ENCODE results near the gene IRAK2. TPM values are rescaled to one million over a fixed set of nuclear protein-coding genes. Genes with fewer than 3 reads are reported as not detected.

IRAK2 gene
- total RNA-seq, 1 donor from 2014 or later = 2.0 TPM

DNA sequence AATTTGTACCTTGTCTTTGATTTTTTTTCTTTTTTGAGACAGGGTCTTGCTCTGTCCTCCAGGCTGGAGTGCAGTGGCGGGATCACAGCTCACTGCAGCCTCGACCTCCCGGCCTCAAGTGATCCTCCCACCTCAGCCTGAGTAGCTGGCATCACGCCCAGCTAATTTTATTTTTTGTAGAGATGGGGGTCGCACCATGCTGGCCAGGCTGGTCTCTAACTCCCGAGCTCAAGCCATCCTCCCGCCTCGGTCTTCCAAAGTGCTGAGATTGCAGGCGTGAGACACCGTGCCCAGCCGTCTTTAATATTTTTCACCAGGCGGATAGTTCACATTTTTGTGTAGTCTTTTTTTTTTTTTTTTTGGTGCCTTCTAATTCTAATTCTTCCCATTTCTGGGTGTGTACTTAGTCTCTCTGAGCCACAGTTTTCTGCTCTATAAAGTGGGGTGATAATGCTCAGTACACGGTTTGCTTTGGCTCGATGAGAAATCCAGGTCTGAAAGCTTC is 83.0 kb downstream of the IRAK2 start:
- H3K4me3 Mint-ChIP-seq (ENCODE audit: unreplicated experiment) = peak overlapping the region; percentile 81
- peaks cover 10% of the 10 kb centered on the region for H3K9me3 Mint-ChIP-seq (ENCODE audit: unreplicated experiment)
- Histone ChIP-seq H3K4me2 (ENCODE audit: low read length) (peak overlapping the region; percentile 92), H3K27ac (ENCODE audit: low read depth, low read length) (peak overlapping the region; percentile 19), H3K79me2 (ENCODE audit: insufficient read depth, low read length) (peaks cover 46% of the 10 kb centered on the region), H3K27me3 (ENCODE audit: insufficient read depth, low read length) (no peaks in the 10 kb centered on the region), H3K36me3 (ENCODE audit: insufficient read depth, low read length) (no peaks in the 10 kb centered on the region), H3K9me3 (ENCODE audit: insufficient read depth, low read depth, low read length) (peaks cover 4% of the 10 kb centered on the region), H3K9ac (ENCODE audit: low read length) (peak overlapping the region; percentile 86), H3K4me1 (ENCODE audit: insufficient read depth, low read length) (peaks cover 25% of the 10 kb centered on the region), H4K20me1 (ENCODE audit: insufficient read depth, low read length) (peaks cover 29% of the 10 kb centered on the region), H2AFZ (ENCODE audit: low read depth, low read length) (peak overlapping the region; percentile 75), H3K4me3 (ENCODE audit: insufficient read depth, low read depth, low read length) (peak overlapping the region; percentile 81)
- FAIRE-seq (no peak), DNase-seq (ENCODE audit: low read depth) (no peak)
- TF ChIP-seq, protein P1, sequence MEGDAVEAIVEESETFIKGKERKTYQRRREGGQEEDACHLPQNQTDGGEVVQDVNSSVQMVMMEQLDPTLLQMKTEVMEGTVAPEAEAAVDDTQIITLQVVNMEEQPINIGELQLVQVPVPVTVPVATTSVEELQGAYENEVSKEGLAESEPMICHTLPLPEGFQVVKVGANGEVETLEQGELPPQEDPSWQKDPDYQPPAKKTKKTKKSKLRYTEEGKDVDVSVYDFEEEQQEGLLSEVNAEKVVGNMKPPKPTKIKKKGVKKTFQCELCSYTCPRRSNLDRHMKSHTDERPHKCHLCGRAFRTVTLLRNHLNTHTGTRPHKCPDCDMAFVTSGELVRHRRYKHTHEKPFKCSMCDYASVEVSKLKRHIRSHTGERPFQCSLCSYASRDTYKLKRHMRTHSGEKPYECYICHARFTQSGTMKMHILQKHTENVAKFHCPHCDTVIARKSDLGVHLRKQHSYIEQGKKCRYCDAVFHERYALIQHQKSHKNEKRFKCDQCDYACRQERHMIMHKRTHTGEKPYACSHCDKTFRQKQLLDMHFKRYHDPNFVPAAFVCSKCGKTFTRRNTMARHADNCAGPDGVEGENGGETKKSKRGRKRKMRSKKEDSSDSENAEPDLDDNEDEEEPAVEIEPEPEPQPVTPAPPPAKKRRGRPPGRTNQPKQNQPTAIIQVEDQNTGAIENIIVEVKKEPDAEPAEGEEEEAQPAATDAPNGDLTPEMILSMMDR (IDR thresholded peaks at IDR 0.05; ENCODE audit: insufficient read depth, low read depth, low read length) = no peak
- TF ChIP-seq EZH2 (IDR thresholded peaks at IDR 0.05; ENCODE audit: insufficient read depth, low read length) = no peak
- peaks cover 19% of the 10 kb centered on the region for H3K4me1 Mint-ChIP-seq (ENCODE audit: low read depth, unreplicated experiment)
- H3K27me3 Mint-ChIP-seq (ENCODE audit: low read depth, unreplicated experiment) = no peaks in the 10 kb centered on the region
- H3K36me3 Mint-ChIP-seq (ENCODE audit: low read depth, unreplicated experiment) = peaks cover 15% of the 10 kb centered on the region
- peak overlapping the region; percentile 47 for H3K27ac Mint-ChIP-seq (ENCODE audit: unreplicated experiment)

DNA sequence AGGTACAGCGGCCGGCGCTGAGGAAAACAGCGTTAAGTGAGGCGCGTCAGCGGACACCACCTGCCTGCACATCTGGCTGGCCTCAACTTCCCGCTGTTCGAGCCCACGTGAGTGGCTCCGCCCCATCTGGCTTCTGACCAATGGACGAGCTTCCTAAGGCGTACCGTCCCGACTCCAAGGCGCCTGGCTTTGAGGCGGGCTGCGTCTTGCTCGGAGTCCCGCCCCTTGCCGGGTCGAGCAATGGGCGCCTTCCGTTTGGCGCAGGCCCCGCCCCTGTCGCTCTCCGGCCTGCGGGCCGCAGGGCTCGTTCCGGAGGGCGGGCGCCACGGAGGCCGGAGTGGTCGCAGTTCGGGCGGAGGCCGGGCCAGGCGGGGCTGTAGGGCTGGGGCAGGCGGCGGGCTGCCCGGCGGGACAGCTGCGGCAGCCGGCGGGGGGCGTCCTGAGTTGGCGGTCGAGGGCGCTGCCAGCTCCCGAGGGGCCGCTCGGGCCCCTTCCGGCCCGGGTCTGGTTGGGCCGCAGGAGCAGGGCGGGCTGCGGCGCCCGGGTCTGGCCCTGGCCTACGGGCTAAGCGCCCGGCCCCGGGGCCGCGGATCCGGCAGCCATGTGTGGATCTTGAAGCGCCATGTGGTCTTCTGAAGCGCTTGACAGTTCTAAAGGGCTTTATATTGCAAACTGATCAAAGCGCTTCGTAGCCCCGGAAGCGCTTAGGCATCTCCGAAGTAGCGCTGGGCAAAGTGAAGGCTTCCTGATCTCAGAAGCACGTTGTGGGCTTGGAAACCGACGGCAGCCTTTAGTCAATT is 83.7 kb downstream of the IRAK2 start, which contains the start of gene TATDN2:
Gene TATDN2, plus strand, starts transcription at position 276 of the 800 bp plus-strand sequence. CDS start 742 bp downstream, outside the sequence.
- Histone ChIP-seq H3K27ac (ENCODE audit: low read depth, low read length) (peak within 1 kb of the TSS; percentile 55), H3K79me2 (ENCODE audit: insufficient read depth, low read length) (peaks cover 49% of the 10 kb centered on the region), H3K36me3 (ENCODE audit: insufficient read depth, low read length) (peaks cover 4% of the 10 kb centered on the region), H3K4me2 (ENCODE audit: low read length) (peak within 1 kb of the TSS; percentile 92), H3K27me3 (ENCODE audit: insufficient read depth, low read length) (no peaks in the 10 kb centered on the region), H3K4me1 (ENCODE audit: insufficient read depth, low read length) (peaks cover 24% of the 10 kb centered on the region), H3K4me3 (ENCODE audit: insufficient read depth, low read depth, low read length) (peak within 1 kb of the TSS; percentile 81), H2AFZ (ENCODE audit: low read depth, low read length) (peak within 1 kb of the TSS; percentile 75), H4K20me1 (ENCODE audit: insufficient read depth, low read length) (peaks cover 34% of the 10 kb centered on the region), H3K9ac (ENCODE audit: low read length) (peak within 1 kb of the TSS; percentile 86), H3K9me3 (ENCODE audit: insufficient read depth, low read depth, low read length) (peaks cover 4% of the 10 kb centered on the region)
- FAIRE-seq (no peak), DNase-seq (ENCODE audit: low read depth) (peak; percentile 88)
- Mint-ChIP-seq H3K4me3 (ENCODE audit: unreplicated experiment) (peak within 1 kb of the TSS; percentile 94), H3K9me3 (ENCODE audit: unreplicated experiment) (peaks cover 10% of the 10 kb centered on the region), H3K36me3 (ENCODE audit: low read depth, unreplicated experiment) (peaks cover 19% of the 10 kb centered on the region), H3K4me1 (ENCODE audit: low read depth, unreplicated experiment) (peaks cover 14% of the 10 kb centered on the region), H3K27me3 (ENCODE audit: low read depth, unreplicated experiment) (no peaks in the 10 kb centered on the region), H3K27ac (ENCODE audit: unreplicated experiment) (peak within 1 kb of the TSS; percentile 47)
- no peak for TF ChIP-seq EZH2 (IDR thresholded peaks at IDR 0.05; ENCODE audit: insufficient read depth, low read length)
- TF ChIP-seq, protein P1 (IDR thresholded peaks at IDR 0.05; ENCODE audit: insufficient read depth, low read depth, low read length) = no peak

Measured in astrocyte (in vitro differentiated cells and primary cell).